ENCODE measurements around the gene CHURC1. TPM values are rescaled to one million over a fixed set of nuclear protein-coding genes. Genes with fewer than 3 reads are reported as not detected.

CHURC1 gene
- total and polyA plus RNA-seq, 2 of the 4 experiments (the other 2 are of a cell fraction), result 38.0 to 69.5 TPM

GRCh38 chr14:64885559-64885958 lies 28.7 kb upstream of the CHURC1 start:
- H3K27me3 ChIP-seq (ENCODE audit: control insufficient read depth, insufficient read depth, low read length), result peaks cover 52% of the 10 kb centered on the region
- no peak for TF ChIP-seq CEBPB (IDR thresholded peaks at IDR 0.05; ENCODE audit: low read depth, low read length)
- TF ChIP-seq RFX5 (IDR thresholded peaks at IDR 0.05; ENCODE audit: low read depth, low read length), result no peak
- TF ChIP-seq POLR2A (IDR thresholded peaks at IDR 0.05; ENCODE audit: low read depth, low read length), result no peak
- no peak for TF ChIP-seq BHLHE40 (IDR thresholded peaks at IDR 0.05; ENCODE audit: low read depth, low read length)
- no peak for TF ChIP-seq FOS (IDR thresholded peaks at IDR 0.05; ENCODE audit: low read depth, low read length)
- TF ChIP-seq MAZ (IDR thresholded peaks at IDR 0.05; ENCODE audit: borderline replicate concordance, low read depth, low read length), result no peak
- dilution Hi-C loops (cut with HindIII; ENCODE audit: low sequenced_read_pairs, unreplicated experiment), result no loop called here
- H3K4ac ChIP-seq (ENCODE audit: low read depth, low read length), result no peak overlapping the region
- in situ Hi-C loops (cut with MboI; ENCODE audit: low sequenced_read_pairs), result no loop called here
- no peak overlapping the region for H3K14ac ChIP-seq (replicated peaks; ENCODE audit: low read depth, low read length)
- no peak overlapping the region for H3K4me2 ChIP-seq (ENCODE audit: low read depth, low read length)
- no peaks in the 10 kb centered on the region for H3K9me1 ChIP-seq (ENCODE audit: insufficient read depth, low read length)
- no peak overlapping the region for H4K8ac ChIP-seq (ENCODE audit: low read depth in 2 of 2, low read length in 2 of 2)
- DNase-seq (no peak), ATAC-seq (ENCODE audit: low read depth) (no peak)
- no peaks in the 10 kb centered on the region for H4K20me1 ChIP-seq (ENCODE audit: insufficient read depth, low read length)
- H3K9me3 ChIP-seq (ENCODE audit: control insufficient read depth, insufficient read depth, low read length), result no peaks in the 10 kb centered on the region
- intact Hi-C loops (cut with micrococcal nuclease), result no loop called here
- no peak overlapping the region for H2BK20ac ChIP-seq (ENCODE audit: low read depth, low read length)
- H3K56ac ChIP-seq (ENCODE audit: extremely low read depth, insufficient read depth, low read length), result no peak overlapping the region
- no CpG with 5 or more reads among the region's 2 CpGs for WGBS, 2 experiments (ENCODE audit: extremely low coverage in 2 of 2, insufficient read length in 1 of 2)
- no peaks in the 10 kb centered on the region for H3K36me3 ChIP-seq (ENCODE audit: control insufficient read depth, insufficient read depth, low read length)
- ChIA-PET POLR2A (ENCODE audit: unreplicated experiment) (no interaction called here), CTCF (no interaction called here)
- no peaks in the 10 kb centered on the region for H3K79me1 ChIP-seq (ENCODE audit: low read depth in 1 of 2, low read length in 2 of 2)
- no peak overlapping the region for H2BK15ac ChIP-seq (ENCODE audit: low read depth, low read length)
- no peak overlapping the region for H2AK5ac ChIP-seq (ENCODE audit: low read depth, low read length)
- H3K4me1 ChIP-seq (ENCODE audit: control insufficient read depth, insufficient read depth, low read length), result no peaks in the 10 kb centered on the region
- no peak overlapping the region for H3K18ac ChIP-seq (ENCODE audit: low read depth, low read length)
- H3K4me3 ChIP-seq (ENCODE audit: insufficient read depth, low read depth, low read length), result no peak overlapping the region
- no peak overlapping the region for H3K23ac ChIP-seq (ENCODE audit: low read depth, low read length)
- no peak overlapping the region for H3K9ac ChIP-seq (ENCODE audit: low read depth, low read length)
- H2BK5ac ChIP-seq (ENCODE audit: low read depth, low read length, poor library complexity, severe bottlenecking), result no peak overlapping the region
- no peak overlapping the region for H2BK120ac ChIP-seq (ENCODE audit: low read depth, low read length)
- H4K5ac ChIP-seq (ENCODE audit: low read depth, low read length), result no peak overlapping the region
- H4K91ac ChIP-seq (ENCODE audit: insufficient read depth, low read depth, low read length), result no peak overlapping the region
- H2AK9ac ChIP-seq (replicated peaks; ENCODE audit: low read depth, low read length, poor library complexity), result no peak overlapping the region
- no TSS peak for BruUV-seq (replicated peaks)
- H2AFZ ChIP-seq (replicated peaks; ENCODE audit: low read length, poor library complexity), result no peak overlapping the region
- H3K27ac ChIP-seq (ENCODE audit: insufficient read depth, low read length), result no peak overlapping the region
